GM23338 (cell line): ENCODE data around the gene MCTP1.

Experiments used
- CREB1 ChIP-seq: fragments of 250-450 bp; sonication (Bioruptor Pico); IDR thresholded peaks from 2 replicates; pipeline ENCODE4 v1.5.0; 2020; ENCODE audit warnings: low read depth, mild to moderate bottlenecking, moderate library complexity
- CTCF ChIP-seq, 2 experiments: fragments of 200-600 bp in 1 of 2; sonication (generic) in 1 of 2; conservative IDR thresholded peaks; 2 replicates each; pipeline versions ENCODE4 v1.5.1 to v1.6.1; 2016 to 2017; ENCODE audit warnings: antibody characterized with exemption in 2 of 2, low read depth in 2 of 2, mild to moderate bottlenecking in 2 of 2, moderate library complexity in 1 of 2
- EZH2 ChIP-seq: fragments of 200-600 bp; sonication (generic); IDR thresholded peaks from one replicate; pipeline ENCODE4 v1.8.0; 2017; ENCODE audit warnings: antibody characterized with exemption, mild to moderate bottlenecking, low read depth; ENCODE audit not compliant: unreplicated experiment
- EZH2phosphoT487 ChIP-seq: fragments of 200-600 bp; sonication (generic); IDR thresholded peaks from one replicate; pipeline ENCODE4 v1.8.1; 2018; ENCODE audit warnings: antibody characterized with exemption; ENCODE audit not compliant: unreplicated experiment
- JUNB ChIP-seq: IDR thresholded peaks from one replicate; pipeline ENCODE4 v1.6.1; 2016; ENCODE audit warnings: antibody characterized with exemption; ENCODE audit not compliant: unreplicated experiment
- POLR2AphosphoS5 ChIP-seq: IDR thresholded peaks from 2 replicates; pipeline ENCODE4 v1.6.1; 2016; ENCODE audit warnings: antibody characterized with exemption, low read depth
- STAT1 ChIP-seq: IDR thresholded peaks from one replicate; pipeline ENCODE4 v1.6.1; 2016; ENCODE audit warnings: antibody characterized with exemption; ENCODE audit not compliant: unreplicated experiment
- TF ChIP-seq, protein P1 (sequence below): IDR thresholded peaks from one replicate; pipeline ENCODE4 v1.6.1; 2018; ENCODE audit warnings: antibody characterized with exemption; ENCODE audit not compliant: unreplicated experiment
- TF ChIP-seq, protein P2 (sequence below): IDR thresholded peaks from 2 replicates; pipeline ENCODE4 v1.6.1; 2016; ENCODE audit warnings: antibody characterized with exemption

DNA sequence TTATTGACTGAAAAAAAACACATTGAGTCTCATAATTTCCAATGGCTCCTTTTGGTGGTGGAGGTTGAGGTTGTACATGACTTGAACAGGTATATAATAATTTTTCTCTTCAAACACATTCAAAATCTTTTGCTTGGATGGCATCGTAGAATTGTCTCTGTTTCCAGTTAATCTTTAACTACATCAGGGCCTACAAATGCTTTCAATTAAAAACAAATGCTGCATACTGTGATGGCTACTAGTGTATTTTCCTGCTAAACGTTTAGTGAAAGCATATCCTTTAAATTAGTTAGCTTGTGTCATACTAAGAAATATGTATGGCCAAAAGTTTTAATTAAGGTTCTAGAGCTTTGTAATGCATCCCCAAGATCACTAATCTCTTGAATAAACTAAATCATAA lies 352.6 kb downstream of the MCTP1 start:
- TF ChIP-seq CTCF (conservative IDR thresholded peaks at IDR 0.05; ENCODE audit: low read depth in 2 of 2) (no peak), EZH2 (no peak), CREB1 (CRISPR knock-in tag) (no peak), EZH2phosphoT487 (no peak), JUNB (no peak), POLR2AphosphoS5 (no peak), STAT1 (no peak)
- TF ChIP-seq, protein P1, sequence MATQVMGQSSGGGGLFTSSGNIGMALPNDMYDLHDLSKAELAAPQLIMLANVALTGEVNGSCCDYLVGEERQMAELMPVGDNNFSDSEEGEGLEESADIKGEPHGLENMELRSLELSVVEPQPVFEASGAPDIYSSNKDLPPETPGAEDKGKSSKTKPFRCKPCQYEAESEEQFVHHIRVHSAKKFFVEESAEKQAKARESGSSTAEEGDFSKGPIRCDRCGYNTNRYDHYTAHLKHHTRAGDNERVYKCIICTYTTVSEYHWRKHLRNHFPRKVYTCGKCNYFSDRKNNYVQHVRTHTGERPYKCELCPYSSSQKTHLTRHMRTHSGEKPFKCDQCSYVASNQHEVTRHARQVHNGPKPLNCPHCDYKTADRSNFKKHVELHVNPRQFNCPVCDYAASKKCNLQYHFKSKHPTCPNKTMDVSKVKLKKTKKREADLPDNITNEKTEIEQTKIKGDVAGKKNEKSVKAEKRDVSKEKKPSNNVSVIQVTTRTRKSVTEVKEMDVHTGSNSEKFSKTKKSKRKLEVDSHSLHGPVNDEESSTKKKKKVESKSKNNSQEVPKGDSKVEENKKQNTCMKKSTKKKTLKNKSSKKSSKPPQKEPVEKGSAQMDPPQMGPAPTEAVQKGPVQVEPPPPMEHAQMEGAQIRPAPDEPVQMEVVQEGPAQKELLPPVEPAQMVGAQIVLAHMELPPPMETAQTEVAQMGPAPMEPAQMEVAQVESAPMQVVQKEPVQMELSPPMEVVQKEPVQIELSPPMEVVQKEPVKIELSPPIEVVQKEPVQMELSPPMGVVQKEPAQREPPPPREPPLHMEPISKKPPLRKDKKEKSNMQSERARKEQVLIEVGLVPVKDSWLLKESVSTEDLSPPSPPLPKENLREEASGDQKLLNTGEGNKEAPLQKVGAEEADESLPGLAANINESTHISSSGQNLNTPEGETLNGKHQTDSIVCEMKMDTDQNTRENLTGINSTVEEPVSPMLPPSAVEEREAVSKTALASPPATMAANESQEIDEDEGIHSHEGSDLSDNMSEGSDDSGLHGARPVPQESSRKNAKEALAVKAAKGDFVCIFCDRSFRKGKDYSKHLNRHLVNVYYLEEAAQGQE, result no peak
- TF ChIP-seq, protein P2, sequence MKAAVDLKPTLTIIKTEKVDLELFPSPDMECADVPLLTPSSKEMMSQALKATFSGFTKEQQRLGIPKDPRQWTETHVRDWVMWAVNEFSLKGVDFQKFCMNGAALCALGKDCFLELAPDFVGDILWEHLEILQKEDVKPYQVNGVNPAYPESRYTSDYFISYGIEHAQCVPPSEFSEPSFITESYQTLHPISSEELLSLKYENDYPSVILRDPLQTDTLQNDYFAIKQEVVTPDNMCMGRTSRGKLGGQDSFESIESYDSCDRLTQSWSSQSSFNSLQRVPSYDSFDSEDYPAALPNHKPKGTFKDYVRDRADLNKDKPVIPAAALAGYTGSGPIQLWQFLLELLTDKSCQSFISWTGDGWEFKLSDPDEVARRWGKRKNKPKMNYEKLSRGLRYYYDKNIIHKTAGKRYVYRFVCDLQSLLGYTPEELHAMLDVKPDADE, result no peak
